ENCODE results near the gene SSR2.

DNA sequence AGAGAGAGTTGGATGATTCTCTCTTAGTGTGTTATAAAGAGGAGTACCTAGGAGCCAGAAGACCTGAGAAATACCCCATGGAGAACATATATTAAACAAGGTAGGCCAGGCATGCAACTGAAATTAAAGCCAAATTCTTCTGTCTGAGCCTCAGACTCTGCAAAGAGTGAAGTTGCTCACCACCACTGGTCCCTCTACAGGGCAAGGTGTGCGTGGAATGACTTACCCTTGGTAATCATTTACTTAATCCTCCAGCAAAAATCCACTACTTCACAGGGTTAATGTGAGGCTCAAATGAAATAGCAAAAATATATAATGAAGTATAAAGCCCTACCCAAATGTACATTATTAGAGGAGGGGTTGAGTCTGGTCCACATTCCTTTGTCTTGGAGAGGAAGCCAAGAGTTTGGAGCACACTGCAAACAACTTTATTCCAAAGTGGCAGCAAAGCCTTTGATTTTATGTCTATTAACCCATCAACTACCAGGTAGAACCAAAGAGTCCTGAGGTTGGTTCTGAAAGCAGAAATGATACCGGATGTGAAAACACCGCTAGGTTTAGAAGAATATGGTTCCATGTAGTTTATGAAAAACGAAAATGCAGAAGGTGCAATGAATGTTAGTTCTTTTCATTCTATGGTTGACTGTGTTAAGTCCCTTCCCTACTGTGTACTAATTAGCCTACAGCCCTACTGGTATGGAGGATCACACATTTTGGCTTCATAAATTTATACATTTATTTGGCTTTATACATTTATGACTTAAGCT is 8.5 kb downstream of the SSR2 start:
- TF ChIP-seq, protein P1, sequence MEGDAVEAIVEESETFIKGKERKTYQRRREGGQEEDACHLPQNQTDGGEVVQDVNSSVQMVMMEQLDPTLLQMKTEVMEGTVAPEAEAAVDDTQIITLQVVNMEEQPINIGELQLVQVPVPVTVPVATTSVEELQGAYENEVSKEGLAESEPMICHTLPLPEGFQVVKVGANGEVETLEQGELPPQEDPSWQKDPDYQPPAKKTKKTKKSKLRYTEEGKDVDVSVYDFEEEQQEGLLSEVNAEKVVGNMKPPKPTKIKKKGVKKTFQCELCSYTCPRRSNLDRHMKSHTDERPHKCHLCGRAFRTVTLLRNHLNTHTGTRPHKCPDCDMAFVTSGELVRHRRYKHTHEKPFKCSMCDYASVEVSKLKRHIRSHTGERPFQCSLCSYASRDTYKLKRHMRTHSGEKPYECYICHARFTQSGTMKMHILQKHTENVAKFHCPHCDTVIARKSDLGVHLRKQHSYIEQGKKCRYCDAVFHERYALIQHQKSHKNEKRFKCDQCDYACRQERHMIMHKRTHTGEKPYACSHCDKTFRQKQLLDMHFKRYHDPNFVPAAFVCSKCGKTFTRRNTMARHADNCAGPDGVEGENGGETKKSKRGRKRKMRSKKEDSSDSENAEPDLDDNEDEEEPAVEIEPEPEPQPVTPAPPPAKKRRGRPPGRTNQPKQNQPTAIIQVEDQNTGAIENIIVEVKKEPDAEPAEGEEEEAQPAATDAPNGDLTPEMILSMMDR (IDR thresholded peaks at IDR 0.05) = no peak
- no peak for TF ChIP-seq POLR2A (IDR thresholded peaks at IDR 0.05)
- TF ChIP-seq EP300 (IDR thresholded peaks at IDR 0.05) = no peak

All from ovary (tissue), 3 donors.